ENCODE results near the gene C12orf54.
"Not testable (repeated sequence)": the region's sequence is repeated elsewhere in the genome, so short reads cannot be mapped to it uniquely, and the experiment has no call there.

Gene C12orf54
- total RNA-seq = 0 reads per million in 3 donors

DNA sequence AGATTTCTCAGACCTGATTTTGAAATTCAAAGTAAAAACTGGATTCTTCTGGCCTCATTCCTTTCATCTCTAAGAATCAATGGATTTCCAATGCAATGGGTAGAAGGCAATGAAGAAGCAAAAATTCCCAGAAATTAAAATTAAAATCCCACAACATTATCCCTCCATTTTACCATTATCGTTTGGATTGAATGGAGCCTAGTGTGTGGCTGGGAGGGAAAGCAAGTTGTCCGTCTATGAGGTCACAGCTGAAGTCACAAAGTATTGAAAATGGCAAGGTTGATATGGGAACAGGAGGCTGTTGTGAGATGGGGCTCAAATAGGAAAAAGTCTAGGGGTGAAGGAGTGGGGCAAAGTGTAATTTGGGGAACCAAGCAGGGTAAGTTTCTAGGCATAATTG, at the start of gene C12orf54:
Gene C12orf54, plus strand, starts transcription at position 301 of the 400 bp plus-strand sequence. CDS start 799 bp downstream, outside the sequence.
- DNase-seq = no peak
- Histone ChIP-seq H3K27ac (ENCODE audit: insufficient read depth, low read length, poor library complexity, severe bottlenecking) (no peak within 1 kb of the TSS), H3K36me3 (ENCODE audit: control insufficient read depth, insufficient read depth, low read length) (no peaks in the 10 kb centered on the region), H3K9me3 (ENCODE audit: control insufficient read depth, low read length) (no peaks in the 10 kb centered on the region), H3K4me3 (ENCODE audit: insufficient read depth, low read depth, low read length, poor library complexity, severe bottlenecking) (no peak within 1 kb of the TSS), H3K4me1 (ENCODE audit: control insufficient read depth, insufficient read depth, low read length, poor library complexity, severe bottlenecking) (no peaks in the 10 kb centered on the region), H3K27me3 (replicated peaks; ENCODE audit: control insufficient read depth, insufficient read depth, low read length, poor library complexity, severe bottlenecking) (peaks cover 5% of the 10 kb centered on the region)

DNA sequence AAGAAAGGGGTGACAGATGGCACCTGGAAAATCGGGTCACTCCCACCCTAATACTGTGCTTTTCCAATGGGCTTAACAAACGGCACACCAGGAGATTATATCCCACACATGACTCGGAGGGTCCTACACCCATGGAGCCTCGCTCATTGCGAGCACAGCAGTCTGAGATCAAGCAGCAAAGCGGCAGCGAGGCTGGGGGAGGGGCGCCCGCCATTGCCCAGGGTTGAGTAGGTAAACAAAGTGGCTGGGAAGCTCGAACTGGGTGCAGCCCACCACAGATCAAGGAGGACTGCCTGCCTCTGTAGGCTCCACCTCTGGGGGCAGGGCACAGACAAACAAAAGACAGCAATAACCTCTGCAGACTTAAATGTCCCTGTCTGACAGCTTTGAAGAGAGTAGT, 48.3 kb upstream of the C12orf54 start:
- not testable (repeated sequence) for H3K36me3 ChIP-seq (ENCODE audit: control insufficient read depth, insufficient read depth, low read length); H3K27ac ChIP-seq (ENCODE audit: insufficient read depth, low read length, poor library complexity, severe bottlenecking); H3K9me3 ChIP-seq (ENCODE audit: control insufficient read depth, low read length); H3K4me3 ChIP-seq (ENCODE audit: insufficient read depth, low read depth, low read length, poor library complexity, severe bottlenecking); H3K4me1 ChIP-seq (ENCODE audit: control insufficient read depth, insufficient read depth, low read length, poor library complexity, severe bottlenecking); DNase-seq; H3K27me3 ChIP-seq (replicated peaks; ENCODE audit: control insufficient read depth, insufficient read depth, low read length, poor library complexity, severe bottlenecking)

DNA sequence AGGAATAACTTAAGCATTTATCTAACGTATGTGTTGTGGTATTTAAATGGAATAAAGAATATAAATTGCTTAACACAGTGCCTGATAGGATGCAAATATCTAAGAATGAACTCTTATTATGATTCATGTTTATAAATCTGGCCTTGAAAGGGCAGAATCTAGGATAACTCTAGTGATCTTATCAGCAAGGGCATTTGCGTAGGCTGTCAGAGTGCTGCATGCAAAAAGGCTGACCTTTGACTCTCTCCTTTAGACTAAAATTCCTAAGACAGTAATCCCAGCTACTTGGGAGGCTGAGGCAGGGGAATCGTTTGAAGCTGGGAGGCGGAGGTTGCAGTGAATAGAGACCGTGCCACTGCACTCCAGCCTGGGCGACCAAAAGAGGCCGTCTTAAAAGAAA, 41.2 kb upstream of the C12orf54 start:
- DNase-seq = no peak
- no peaks in the 10 kb centered on the region for H3K9me3 ChIP-seq (ENCODE audit: control insufficient read depth, low read length)
- H3K36me3 ChIP-seq (ENCODE audit: control insufficient read depth, insufficient read depth, low read length) = no peaks in the 10 kb centered on the region
- no peaks in the 10 kb centered on the region for H3K4me1 ChIP-seq (ENCODE audit: control insufficient read depth, insufficient read depth, low read length, poor library complexity, severe bottlenecking)
- H3K27me3 ChIP-seq (replicated peaks; ENCODE audit: control insufficient read depth, insufficient read depth, low read length, poor library complexity, severe bottlenecking) = no peaks in the 10 kb centered on the region
- no peak overlapping the region for H3K27ac ChIP-seq (ENCODE audit: insufficient read depth, low read length, poor library complexity, severe bottlenecking)
- H3K4me3 ChIP-seq (ENCODE audit: insufficient read depth, low read depth, low read length, poor library complexity, severe bottlenecking) = no peak overlapping the region

DNA sequence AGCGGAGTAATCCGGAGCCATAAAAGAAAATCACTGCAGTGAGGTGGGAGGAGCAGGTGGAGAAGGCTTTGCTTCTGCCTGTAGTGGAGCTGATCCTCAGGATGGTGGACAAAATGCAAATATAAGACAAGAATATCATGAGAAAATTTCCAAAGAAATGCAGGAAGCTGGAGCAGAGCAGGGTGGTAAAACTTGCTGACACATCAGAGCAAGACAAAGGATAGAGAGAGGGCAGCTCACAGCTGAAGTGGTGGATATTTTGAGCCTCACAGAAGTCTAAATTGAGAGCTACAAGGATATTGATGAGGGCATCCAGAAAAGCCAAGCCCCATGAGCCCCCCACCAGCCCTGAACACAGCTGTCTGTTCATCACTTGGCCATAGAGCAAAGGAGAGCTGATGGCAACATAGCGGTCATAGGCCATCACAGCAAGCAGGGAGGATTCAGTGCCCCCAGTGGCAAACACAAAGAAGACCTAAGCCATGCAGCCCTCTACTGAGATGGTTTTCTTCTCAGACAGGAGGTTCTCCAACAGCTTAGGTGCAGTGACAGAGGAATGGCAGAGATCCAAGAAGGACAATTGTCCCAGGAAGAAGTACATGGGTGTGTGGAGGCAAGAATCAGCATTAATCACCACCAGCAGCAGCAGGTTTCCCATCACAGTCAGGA, 40.0 kb upstream of the C12orf54 start:
- Histone ChIP-seq H3K27ac (ENCODE audit: insufficient read depth, low read length, poor library complexity, severe bottlenecking) (no peak overlapping the region), H3K4me1 (ENCODE audit: control insufficient read depth, insufficient read depth, low read length, poor library complexity, severe bottlenecking) (no peaks in the 10 kb centered on the region), H3K36me3 (ENCODE audit: control insufficient read depth, insufficient read depth, low read length) (no peaks in the 10 kb centered on the region), H3K27me3 (replicated peaks; ENCODE audit: control insufficient read depth, insufficient read depth, low read length, poor library complexity, severe bottlenecking) (no peaks in the 10 kb centered on the region), H3K9me3 (ENCODE audit: control insufficient read depth, low read length) (no peaks in the 10 kb centered on the region), H3K4me3 (ENCODE audit: insufficient read depth, low read depth, low read length, poor library complexity, severe bottlenecking) (no peak overlapping the region)
- DNase-seq = no peak

DNA sequence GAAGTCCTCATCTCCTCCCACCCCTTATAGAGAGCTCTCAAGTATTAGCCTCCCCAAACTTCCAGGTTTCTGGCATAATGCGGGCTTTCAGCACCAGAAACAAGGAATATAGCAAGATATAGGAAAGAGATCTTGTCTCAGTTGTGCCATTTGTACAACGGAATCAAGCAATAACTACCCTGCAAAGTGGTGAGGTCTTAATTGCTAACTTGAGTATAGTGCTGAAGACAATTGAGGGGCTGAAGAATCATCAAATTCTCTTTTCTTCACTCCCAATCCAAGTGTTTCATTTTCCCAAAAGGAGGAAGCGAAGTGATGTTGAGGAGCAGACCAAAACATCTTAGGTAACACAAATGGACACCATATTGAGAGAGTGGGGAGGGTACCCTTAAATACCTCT, 36.8 kb upstream of the C12orf54 start:
- Histone ChIP-seq H3K36me3 (ENCODE audit: control insufficient read depth, insufficient read depth, low read length) (no peaks in the 10 kb centered on the region), H3K9me3 (ENCODE audit: control insufficient read depth, low read length) (no peaks in the 10 kb centered on the region), H3K27ac (ENCODE audit: insufficient read depth, low read length, poor library complexity, severe bottlenecking) (no peak overlapping the region), H3K27me3 (replicated peaks; ENCODE audit: control insufficient read depth, insufficient read depth, low read length, poor library complexity, severe bottlenecking) (no peaks in the 10 kb centered on the region), H3K4me1 (ENCODE audit: control insufficient read depth, insufficient read depth, low read length, poor library complexity, severe bottlenecking) (no peaks in the 10 kb centered on the region), H3K4me3 (ENCODE audit: insufficient read depth, low read depth, low read length, poor library complexity, severe bottlenecking) (no peak overlapping the region)
- no peak for DNase-seq

DNA sequence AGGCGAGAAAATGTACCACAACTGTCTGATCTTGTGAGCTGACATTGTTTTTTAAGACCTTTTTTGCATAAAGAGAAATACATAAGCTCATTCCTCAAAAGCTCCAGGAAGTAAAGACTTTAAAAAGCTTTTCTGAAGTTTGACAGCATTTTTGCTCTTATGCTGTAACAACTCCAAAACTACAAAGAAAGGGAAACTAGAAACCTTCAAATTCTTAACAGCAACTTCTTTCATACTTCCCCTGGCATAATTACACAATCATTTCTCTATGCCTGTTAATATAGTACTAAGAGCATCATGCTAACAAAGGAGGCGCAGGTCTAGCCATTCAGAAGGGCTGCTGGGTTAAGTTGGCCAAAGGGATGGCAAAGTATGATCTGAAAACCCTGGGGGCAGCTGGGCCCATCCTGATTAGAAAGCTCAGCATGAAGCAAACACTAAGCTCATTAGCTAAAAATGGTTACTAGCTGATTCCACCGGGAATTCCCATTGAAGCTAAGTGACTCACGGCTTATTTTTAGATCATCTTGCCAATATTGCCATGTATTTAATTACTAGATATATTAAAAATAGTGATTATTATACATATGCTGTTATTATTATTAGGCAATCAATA, 36.0 kb upstream of the C12orf54 start:
- H3K27ac ChIP-seq (ENCODE audit: insufficient read depth, low read length, poor library complexity, severe bottlenecking) = no peak overlapping the region
- no peak overlapping the region for H3K4me3 ChIP-seq (ENCODE audit: insufficient read depth, low read depth, low read length, poor library complexity, severe bottlenecking)
- H3K27me3 ChIP-seq (replicated peaks; ENCODE audit: control insufficient read depth, insufficient read depth, low read length, poor library complexity, severe bottlenecking) = no peaks in the 10 kb centered on the region
- no peaks in the 10 kb centered on the region for H3K4me1 ChIP-seq (ENCODE audit: control insufficient read depth, insufficient read depth, low read length, poor library complexity, severe bottlenecking)
- no peaks in the 10 kb centered on the region for H3K9me3 ChIP-seq (ENCODE audit: control insufficient read depth, low read length)
- no peak for DNase-seq
- no peaks in the 10 kb centered on the region for H3K36me3 ChIP-seq (ENCODE audit: control insufficient read depth, insufficient read depth, low read length)

DNA sequence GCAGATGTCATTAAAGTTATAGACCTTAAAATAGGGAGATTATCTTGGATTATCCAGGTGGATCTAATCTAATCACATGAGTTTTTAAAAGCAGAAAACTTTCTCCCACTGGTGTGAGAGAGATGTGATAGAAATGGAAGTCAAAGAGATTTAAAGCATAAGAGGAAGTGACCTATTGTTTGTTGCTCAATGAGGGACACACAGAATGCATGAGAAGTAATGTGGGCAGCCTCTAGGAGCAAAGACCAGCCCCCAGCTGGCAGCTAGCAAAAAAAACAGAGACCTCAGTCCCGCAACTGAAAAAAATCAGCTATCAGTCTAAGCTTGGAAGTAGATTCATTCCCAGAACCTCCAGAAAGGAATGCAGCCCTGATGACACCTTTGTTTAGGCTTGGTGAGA, 34.5 kb upstream of the C12orf54 start:
- Histone ChIP-seq H3K36me3 (ENCODE audit: control insufficient read depth, insufficient read depth, low read length) (no peaks in the 10 kb centered on the region), H3K27me3 (replicated peaks; ENCODE audit: control insufficient read depth, insufficient read depth, low read length, poor library complexity, severe bottlenecking) (no peaks in the 10 kb centered on the region), H3K27ac (ENCODE audit: insufficient read depth, low read length, poor library complexity, severe bottlenecking) (no peak overlapping the region), H3K4me1 (ENCODE audit: control insufficient read depth, insufficient read depth, low read length, poor library complexity, severe bottlenecking) (no peaks in the 10 kb centered on the region), H3K9me3 (ENCODE audit: control insufficient read depth, low read length) (no peaks in the 10 kb centered on the region), H3K4me3 (ENCODE audit: insufficient read depth, low read depth, low read length, poor library complexity, severe bottlenecking) (no peak overlapping the region)
- DNase-seq = no peak

DNA sequence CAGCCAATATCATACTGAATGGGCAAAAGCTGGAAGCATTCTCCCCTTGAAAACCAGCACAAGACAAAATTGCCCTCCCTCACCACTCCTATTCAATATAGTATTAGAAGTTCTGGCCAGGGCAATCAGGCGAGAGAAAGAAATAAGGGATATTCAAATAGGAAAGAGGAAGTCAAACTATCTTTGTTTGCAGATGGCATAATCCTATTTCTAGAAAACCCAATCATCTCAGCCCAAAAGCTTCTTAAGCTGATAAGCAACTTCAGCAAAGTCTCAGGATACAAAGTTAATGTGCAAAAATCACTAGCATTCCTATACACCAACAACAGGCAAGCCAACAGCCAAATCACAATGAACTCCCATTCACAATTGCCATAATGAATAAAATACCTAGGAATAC, 30.9 kb upstream of the C12orf54 start:
- Histone ChIP-seq H3K4me1 (ENCODE audit: control insufficient read depth, insufficient read depth, low read length, poor library complexity, severe bottlenecking) (no peaks in the 10 kb centered on the region), H3K27me3 (replicated peaks; ENCODE audit: control insufficient read depth, insufficient read depth, low read length, poor library complexity, severe bottlenecking) (no peaks in the 10 kb centered on the region), H3K4me3 (ENCODE audit: insufficient read depth, low read depth, low read length, poor library complexity, severe bottlenecking) (no peak overlapping the region), H3K27ac (ENCODE audit: insufficient read depth, low read length, poor library complexity, severe bottlenecking) (no peak overlapping the region), H3K9me3 (ENCODE audit: control insufficient read depth, low read length) (no peaks in the 10 kb centered on the region), H3K36me3 (ENCODE audit: control insufficient read depth, insufficient read depth, low read length) (no peaks in the 10 kb centered on the region)
- no peak for DNase-seq

DNA sequence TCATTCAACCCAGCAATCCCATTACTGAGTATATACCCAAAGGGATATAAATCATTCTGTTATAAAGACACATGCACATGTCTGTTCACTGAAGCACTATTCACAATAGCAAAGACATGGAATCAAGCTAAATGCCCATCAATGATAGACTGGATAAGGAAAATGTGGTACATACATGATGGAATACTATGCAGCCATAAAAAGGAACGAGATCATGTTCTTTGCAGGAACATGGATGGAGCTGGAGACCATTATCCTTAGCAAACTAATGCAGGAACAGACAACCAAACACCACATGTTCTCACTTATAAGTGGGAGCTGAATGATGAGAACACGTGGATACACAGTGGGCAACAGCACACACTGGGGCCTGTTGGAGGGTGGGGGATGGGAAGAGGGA, 29.3 kb upstream of the C12orf54 start:
- not testable (repeated sequence) for H3K36me3 ChIP-seq (ENCODE audit: control insufficient read depth, insufficient read depth, low read length); H3K27ac ChIP-seq (ENCODE audit: insufficient read depth, low read length, poor library complexity, severe bottlenecking); H3K9me3 ChIP-seq (ENCODE audit: control insufficient read depth, low read length); H3K27me3 ChIP-seq (replicated peaks; ENCODE audit: control insufficient read depth, insufficient read depth, low read length, poor library complexity, severe bottlenecking); DNase-seq; H3K4me3 ChIP-seq (ENCODE audit: insufficient read depth, low read depth, low read length, poor library complexity, severe bottlenecking); H3K4me1 ChIP-seq (ENCODE audit: control insufficient read depth, insufficient read depth, low read length, poor library complexity, severe bottlenecking)

DNA sequence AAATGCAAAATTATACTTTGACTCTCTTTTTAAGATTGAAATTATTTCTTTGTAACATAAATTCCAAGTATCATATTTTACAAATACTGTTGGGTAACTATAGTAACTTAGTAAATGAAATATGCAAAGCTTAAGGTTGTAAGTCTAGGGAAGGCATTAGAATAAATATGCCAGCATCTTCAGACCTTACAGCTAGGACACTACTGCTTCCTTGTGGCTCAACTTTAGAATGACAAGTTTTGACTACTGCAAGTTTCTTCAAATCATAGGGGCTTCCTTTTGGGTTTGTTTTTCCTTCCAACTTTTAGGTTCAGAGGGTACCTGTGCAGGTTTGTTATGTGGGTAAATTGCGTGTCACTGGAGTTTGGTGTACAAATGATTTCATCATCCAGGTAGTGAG, 27.6 kb upstream of the C12orf54 start:
- DNase-seq = no peak
- no peak overlapping the region for H3K27ac ChIP-seq (ENCODE audit: insufficient read depth, low read length, poor library complexity, severe bottlenecking)
- H3K4me1 ChIP-seq (ENCODE audit: control insufficient read depth, insufficient read depth, low read length, poor library complexity, severe bottlenecking) = no peaks in the 10 kb centered on the region
- H3K36me3 ChIP-seq (ENCODE audit: control insufficient read depth, insufficient read depth, low read length) = no peaks in the 10 kb centered on the region
- peaks cover 5% of the 10 kb centered on the region for H3K27me3 ChIP-seq (replicated peaks; ENCODE audit: control insufficient read depth, insufficient read depth, low read length, poor library complexity, severe bottlenecking)
- H3K4me3 ChIP-seq (ENCODE audit: insufficient read depth, low read depth, low read length, poor library complexity, severe bottlenecking) = no peak overlapping the region
- H3K9me3 ChIP-seq (ENCODE audit: control insufficient read depth, low read length) = no peaks in the 10 kb centered on the region
